GM20431 (cell line): Measurements from ENCODE around the gene SPDYE17.
"Not testable (repeated sequence)": the region's sequence is repeated elsewhere in the genome, so short reads cannot be mapped to it uniquely, and the experiment has no call there.

Experiments
- in situ Hi-C: fragments of 300-500 bp; cut with MseI, MboI; formaldehyde crosslinking; loops from one replicate; pipeline ENCODE4 v1.15.0; 2020; ENCODE audit warnings: low sequenced_read_pairs; ENCODE audit not compliant: unreplicated experiment

Gene SPDYE17, protein sequence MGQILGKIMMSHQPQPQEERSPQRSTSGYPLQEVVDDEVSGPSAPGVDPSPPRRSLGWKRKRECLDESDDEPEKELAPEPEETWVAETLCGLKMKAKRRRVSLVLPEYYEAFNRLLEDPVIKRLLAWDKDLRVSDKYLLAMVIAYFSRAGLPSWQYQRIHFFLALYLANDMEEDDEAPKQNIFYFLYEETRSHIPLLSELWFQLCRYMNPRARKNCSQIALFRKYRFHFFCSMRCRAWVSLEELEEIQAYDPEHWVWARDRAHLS

DNA sequence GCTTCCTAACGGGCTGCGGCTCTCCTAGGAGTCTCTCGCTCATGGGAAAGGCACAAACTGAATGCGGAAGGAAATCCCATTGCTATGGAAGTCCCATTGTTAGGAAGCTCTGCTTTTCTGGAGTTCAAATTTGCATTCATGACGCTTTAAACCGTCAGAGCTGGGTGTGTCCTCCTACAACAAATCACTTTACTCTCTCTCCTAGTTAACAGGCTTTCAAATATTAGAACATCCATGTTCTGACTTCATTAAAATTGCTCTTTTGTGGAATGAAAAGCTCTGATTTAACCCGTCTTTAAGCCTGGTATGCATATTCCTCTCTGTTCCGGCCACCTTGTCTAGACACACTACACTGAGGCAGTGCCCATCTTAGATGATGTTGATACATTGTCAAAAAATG lies at the start of gene SPDYE17:
SPDYE17 (minus strand) TSS at position 101 of the 400 bp plus-strand sequence. CDS start 1,791 bp downstream, outside the sequence.
- in situ Hi-C loops, result not testable (repeated sequence)

GRCh38 chr7:77080236-77080635 lies 48.1 kb upstream of the SPDYE17 start:
- in situ Hi-C loops, result not testable (repeated sequence)

GRCh38 chr7:77079624-77080023 lies 47.5 kb upstream of the SPDYE17 start:
- in situ Hi-C loops, result not testable (repeated sequence)

GRCh38 chr7:77079112-77079511 lies 47.0 kb upstream of the SPDYE17 start:
- in situ Hi-C loops, result not testable (repeated sequence)

DNA sequence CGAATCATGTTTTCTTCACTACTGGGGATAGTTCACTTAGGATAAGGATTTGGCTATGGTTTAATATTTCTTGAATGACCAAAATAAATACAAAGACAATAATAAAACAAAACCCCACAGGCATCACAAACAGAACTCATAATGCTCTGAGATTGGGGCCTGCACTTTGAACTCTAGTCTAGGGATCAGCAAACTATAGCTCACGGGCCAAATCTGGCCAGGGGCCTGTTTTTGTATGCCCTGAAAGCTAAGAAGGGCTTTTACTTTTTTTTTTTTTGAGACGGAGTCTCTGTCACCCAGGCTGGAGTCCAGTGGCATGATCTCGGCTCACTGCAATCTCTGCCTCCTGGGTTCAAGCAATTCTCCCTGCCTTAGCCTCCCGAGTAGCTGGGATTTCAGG lies 44.9 kb upstream of the SPDYE17 start:
- in situ Hi-C loops, result not testable (repeated sequence)

GRCh38 chr7:77074786-77075396 lies 42.7 kb upstream of the SPDYE17 start:
- in situ Hi-C loops, result not testable (repeated sequence)

DNA sequence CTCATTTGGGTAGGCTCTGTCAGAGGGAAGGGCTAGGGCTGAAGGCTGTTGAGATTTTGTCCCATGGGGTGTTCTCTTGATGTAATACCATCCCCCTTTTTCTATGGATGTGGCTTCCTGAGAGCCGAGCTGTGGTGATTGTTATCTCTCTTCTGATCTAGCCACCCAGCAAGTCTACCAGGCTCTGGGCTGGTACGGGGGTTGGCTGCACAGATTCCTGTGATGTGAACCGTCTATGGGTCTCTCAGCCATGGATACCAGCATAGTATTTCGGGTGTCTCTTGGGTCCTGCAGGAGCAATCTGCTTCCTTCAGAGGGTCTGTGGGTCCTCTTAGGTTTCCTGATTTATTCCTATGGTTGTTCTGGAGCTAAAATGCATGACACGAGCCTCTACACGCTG lies 38.9 kb upstream of the SPDYE17 start:
- in situ Hi-C loops, result not testable (repeated sequence)

DNA sequence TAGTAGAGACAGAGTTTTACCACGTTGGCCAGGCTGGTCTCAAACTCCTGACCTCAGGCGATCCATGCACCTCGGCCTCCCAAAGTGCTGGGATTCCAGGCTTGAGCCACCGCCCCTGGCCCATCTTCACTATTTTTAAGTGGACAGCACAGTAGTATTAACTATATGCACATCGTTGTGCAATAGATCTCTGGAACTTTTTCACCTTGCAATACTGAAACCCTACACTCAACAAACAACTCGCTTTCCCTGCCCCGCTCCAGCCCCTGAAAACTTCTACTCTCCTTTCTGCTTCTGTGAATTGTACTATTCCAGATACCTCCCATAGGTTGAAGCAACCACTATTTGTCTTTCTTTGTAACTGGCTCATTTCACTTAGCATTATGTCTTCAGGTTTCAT lies 33.7 kb upstream of the SPDYE17 start:
- in situ Hi-C loops, result not testable (repeated sequence)

GRCh38 chr7:77063732-77064131 lies 31.6 kb upstream of the SPDYE17 start:
- in situ Hi-C loops, result not testable (repeated sequence)

GRCh38 chr7:77062557-77062956 lies 30.4 kb upstream of the SPDYE17 start, which contains the start of gene SPDYE18:
TSS of gene SPDYE18 (minus strand) at chr7:77062558. CDS start at chr7:77060512, 2,046 bp downstream.
- in situ Hi-C loops, result not testable (repeated sequence)

GRCh38 chr7:77026349-77026748 lies 5.8 kb downstream of the SPDYE17 start:
- in situ Hi-C loops, result not testable (repeated sequence)

- in situ Hi-C loops, result not testable (repeated sequence)
These were observed 22.0 kb downstream of the SPDYE17 start for GRCh38 chr7:77010074-77010680.

DNA sequence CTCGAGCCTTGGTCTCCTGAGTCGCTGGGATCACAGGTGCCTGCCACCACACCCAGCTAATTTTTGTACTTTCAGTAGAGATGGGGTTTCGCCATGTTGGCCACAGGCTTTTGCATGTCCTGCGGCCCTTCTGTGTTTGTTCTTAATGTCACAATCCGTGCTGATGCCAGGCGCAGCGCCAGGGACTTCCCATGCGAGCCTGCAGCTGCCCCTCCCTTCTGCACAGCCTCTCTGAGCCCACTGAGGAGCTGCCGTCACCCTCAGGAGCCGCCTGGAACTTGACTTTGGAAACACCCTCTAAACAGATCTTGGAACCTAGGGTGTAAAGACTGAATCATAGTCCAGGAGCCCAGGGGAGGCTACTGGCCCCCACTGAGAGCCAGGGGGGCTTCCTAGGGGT lies 24.2 kb downstream of the SPDYE17 start:
- in situ Hi-C loops, result not testable (repeated sequence)

DNA sequence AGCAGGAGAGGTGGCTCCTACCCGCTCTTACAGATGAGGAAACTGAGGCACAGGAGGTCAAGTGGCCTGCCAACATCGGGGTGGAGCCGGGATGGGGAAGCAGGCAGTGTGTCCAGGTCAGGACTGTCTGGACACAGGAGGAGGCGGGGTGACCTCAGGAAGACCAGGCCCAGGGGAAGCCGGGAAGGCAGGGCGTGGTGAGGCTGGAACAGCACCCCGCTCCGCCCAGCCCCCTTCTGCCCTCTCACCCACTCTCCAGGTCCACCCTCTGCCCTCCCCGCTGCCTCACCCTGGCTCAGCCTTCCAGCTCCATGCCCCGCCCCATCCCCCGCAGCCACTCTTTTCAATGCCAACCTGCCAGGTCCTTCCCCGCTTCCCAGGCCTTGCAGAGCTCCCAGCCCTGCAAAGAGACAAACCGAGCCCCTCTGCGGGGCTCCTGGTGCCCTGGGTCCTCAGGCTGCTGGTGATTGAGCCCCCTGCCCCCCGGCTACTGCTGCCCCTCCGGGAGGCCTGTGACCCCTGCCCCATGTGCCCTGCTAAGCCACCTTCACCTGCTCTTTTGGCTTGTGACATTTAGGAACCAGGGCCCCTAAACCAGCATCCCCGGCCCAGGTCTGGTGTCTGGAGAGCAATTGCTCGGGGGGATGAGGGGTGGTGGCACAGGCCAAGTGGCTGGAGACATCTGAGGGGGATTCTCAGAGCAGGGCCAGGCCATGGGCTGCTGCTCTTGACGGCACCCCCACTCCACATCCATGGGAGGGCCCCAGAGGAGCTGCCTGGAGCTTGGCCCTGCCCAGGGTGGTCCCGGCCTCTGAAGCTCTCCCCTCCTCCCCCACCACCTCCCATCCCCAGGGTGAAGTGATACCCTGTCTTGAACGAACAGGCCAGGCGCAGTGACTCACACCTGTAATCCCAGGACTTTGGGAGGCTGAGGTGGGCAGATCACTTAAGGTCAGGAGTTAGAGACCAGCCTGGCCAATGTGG lies 25.7 kb downstream of the SPDYE17 start:
- in situ Hi-C loops, result not testable (repeated sequence)

- in situ Hi-C loops, result not testable (repeated sequence)
These were observed 26.6 kb downstream of the SPDYE17 start for GRCh38 chr7:77005461-77006057.

- in situ Hi-C loops, result not testable (repeated sequence)
These were observed 28.0 kb downstream of the SPDYE17 start for GRCh38 chr7:77004151-77004550.

DNA sequence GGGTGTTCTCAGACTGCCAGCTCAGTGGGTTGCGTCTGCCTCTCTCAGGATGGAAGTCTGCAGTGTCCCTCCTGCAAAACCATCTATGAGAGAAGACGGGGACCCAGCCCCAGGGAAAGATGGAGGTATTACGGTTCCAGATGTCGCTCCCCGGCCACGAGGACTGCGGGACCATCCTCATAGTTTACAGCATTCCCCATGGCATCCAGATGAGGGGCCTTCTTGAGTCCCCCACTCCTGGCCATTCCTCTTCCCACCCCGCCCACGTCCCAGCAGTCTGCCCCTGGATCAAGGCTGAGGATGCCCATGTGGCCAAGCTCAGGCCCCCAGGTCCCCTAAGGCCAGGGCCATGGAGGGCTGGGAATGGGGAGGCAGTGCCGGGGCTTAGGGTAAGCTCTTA lies 28.9 kb downstream of the SPDYE17 start:
- in situ Hi-C loops, result not testable (repeated sequence)

- in situ Hi-C loops, result not testable (repeated sequence)
These were observed 29.4 kb downstream of the SPDYE17 start for GRCh38 chr7:77002678-77003233.

DNA sequence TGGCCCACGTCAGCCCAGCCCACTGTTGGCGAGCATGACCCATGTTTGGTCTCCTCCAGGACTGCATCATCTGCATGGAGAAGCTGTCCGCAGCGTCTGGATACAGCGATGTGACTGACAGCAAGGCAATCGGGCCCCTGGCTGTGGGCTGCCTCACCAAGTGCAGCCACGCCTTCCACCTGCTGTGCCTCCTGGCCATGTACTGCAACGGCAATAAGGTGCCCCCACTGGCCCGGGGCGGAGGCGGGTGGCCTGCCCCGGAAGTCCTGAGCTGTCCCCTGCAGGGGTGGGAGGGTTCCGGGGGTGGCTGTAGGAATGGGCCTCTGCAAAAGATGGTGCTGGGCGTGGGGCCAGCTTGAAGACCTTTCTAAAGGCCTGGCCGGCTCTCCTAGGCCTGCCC lies 30.1 kb downstream of the SPDYE17 start:
- in situ Hi-C loops, result not testable (repeated sequence)
